Dermis blood vessel endothelial cell (primary cell): Measurements from ENCODE around the gene NKD1. TPM values are rescaled to one million over a fixed set of nuclear protein-coding genes. Genes with fewer than 3 reads are reported as not detected.

Source experiments
- DNase-seq: peaks from one replicate; pipeline ENCODE4 v3.0.0; 2010
- total RNA-seq: library from RNA; depleted of rRNA; stranded (reverse); fragments of >200 nt; gene quantifications from 2 replicates; pipeline ENCODE4 v1.2.3, GENCODE V29; 2014

Gene NKD1
- total RNA-seq, 1 donor from 2014 or later = not detected

GRCh38 chr16:50697881-50698767 is 149.9 kb downstream of the NKD1 start:
- peak; percentile 64 for DNase-seq

Other genes with a start within 250 kb of the NKD1 start
- gene BRD7, start 179.4 kb upstream of the NKD1 start, total RNA-seq = 44.6 and 53.8 TPM in 2 replicates
- gene SNX20, start 132.9 kb downstream of the NKD1 start, total RNA-seq = 0.34 and 0.70 TPM in 2 replicates
- gene NOD2, start 145.2 kb downstream of the NKD1 start, total RNA-seq = 0.51 and 1.6 TPM in 2 replicates
- gene CYLD, start 193.7 kb downstream of the NKD1 start, total RNA-seq = 37.5 and 59.1 TPM in 2 replicates